Neural cell (in vitro differentiated cells): ENCODE results near the gene VAPA. TPM values are rescaled to one million over a fixed set of nuclear protein-coding genes. Genes with fewer than 3 reads are reported as not detected.

ENCODE experiments used
- H2AFZ ChIP-seq: fragments of 200-600, 300-800 bp; sonication (generic), shearing (Covaris generic); 2 replicates; pipeline ENCODE4 v1.6.0; 2014; ENCODE audit warnings: low read depth, mild to moderate bottlenecking, antibody characterized with exemption, low read length, moderate library complexity
- H3F3A ChIP-seq: fragments of 200-600 bp; shearing (Covaris generic); 2 replicates; pipeline ENCODE4 v1.6.1; 2016; ENCODE audit warnings: mild to moderate bottlenecking, moderate library complexity, mixed read lengths, antibody characterized with exemption, low read length; ENCODE audit not compliant: insufficient read depth, poor library complexity, severe bottlenecking
- H3K27ac ChIP-seq: fragments of 200-600, 300-800 bp; sonication (generic), shearing (Covaris generic); 2 replicates; pipeline ENCODE4 v1.5.1; 2014; ENCODE audit warnings: mild to moderate bottlenecking, low read length, moderate library complexity
- H3K27me3 ChIP-seq: fragments of 300-800, 200-600 bp; sonication (generic), shearing (Covaris generic); 2 replicates; pipeline ENCODE4 v1.6.0; 2014; ENCODE audit warnings: mild to moderate bottlenecking, low read depth, low read length, moderate library complexity; ENCODE audit not compliant: insufficient read depth
- H3K36me3 ChIP-seq: fragments of 300-800, 200-600 bp; sonication (generic), shearing (Covaris generic); 2 replicates; pipeline ENCODE4 v1.5.1; 2014; ENCODE audit warnings: mild to moderate bottlenecking, antibody characterized with exemption, low read length, moderate library complexity; ENCODE audit not compliant: insufficient read depth
- H3K4me2 ChIP-seq: fragments of 300-800, 200-600 bp; sonication (generic), shearing (Covaris generic); 2 replicates; pipeline ENCODE4 v1.6.0; 2014; ENCODE audit warnings: mild to moderate bottlenecking, low read length
- H3K4me3 ChIP-seq: fragments of 300-800, 200-600 bp; sonication (generic), shearing (Covaris generic); 2 replicates; pipeline ENCODE4 v1.5.1; 2014; ENCODE audit warnings: mild to moderate bottlenecking, low read length, moderate library complexity
- H3K79me2 ChIP-seq: fragments of 200-600 bp; shearing (Covaris generic); replicated peaks from 2 replicates; pipeline ENCODE4 v1.6.0; 2014; ENCODE audit warnings: mild to moderate bottlenecking, low read length, moderate library complexity; ENCODE audit not compliant: insufficient read depth
- H3K9ac ChIP-seq: fragments of 300-800, 200-600 bp; sonication (generic), shearing (Covaris generic); 2 replicates; pipeline ENCODE4 v1.6.1; 2016; ENCODE audit warnings: mild to moderate bottlenecking, low read length, mixed read lengths
- H3K9me2 ChIP-seq: fragments of 200-600 bp; shearing (Covaris generic); 2 replicates; pipeline ENCODE4 v1.6.1; 2016; ENCODE audit warnings: mild to moderate bottlenecking, low read length, mixed read lengths; ENCODE audit not compliant: insufficient read depth
- H3K9me3 ChIP-seq: fragments of 200-600, 300-800 bp; sonication (generic), shearing (Covaris generic); 2 replicates; pipeline ENCODE4 v1.6.1; 2016; ENCODE audit warnings: mild to moderate bottlenecking, mixed run types, low read length, moderate library complexity, mixed read lengths
- H4K20me1 ChIP-seq: fragments of 200-600 bp; shearing (Covaris generic); 2 replicates; pipeline ENCODE4 v1.6.1; 2016; ENCODE audit warnings: mild to moderate bottlenecking, mixed run types; ENCODE audit not compliant: insufficient read depth
- EP300 ChIP-seq: fragments of 450-650 bp; conservative IDR thresholded peaks from 2 replicates; pipeline ENCODE4 v1.6.1; 2014; ENCODE audit warnings: antibody characterized with exemption, mild to moderate bottlenecking, moderate library complexity; ENCODE audit not compliant: poor library complexity, severe bottlenecking
- EZH2 ChIP-seq: fragments of 200-600, 300-800 bp; shearing (Covaris generic), sonication (generic); IDR thresholded peaks from 2 replicates; pipeline ENCODE4 v1.6.1; 2014; ENCODE audit warnings: antibody characterized with exemption, low read length, borderline replicate concordance, mild to moderate bottlenecking; ENCODE audit not compliant: insufficient read depth, poor library complexity, severe bottlenecking
- MXI1 ChIP-seq: fragments of 450-650 bp; conservative IDR thresholded peaks from 2 replicates; pipeline ENCODE4 v1.6.1; 2014; ENCODE audit warnings: antibody characterized with exemption, mild to moderate bottlenecking; ENCODE audit not compliant: poor library complexity, severe bottlenecking
- POLR2AphosphoS5 ChIP-seq: IDR thresholded peaks from 2 replicates; pipeline ENCODE4 v1.6.1; 2012
- RAD21 ChIP-seq: fragments of 450-650 bp; conservative IDR thresholded peaks from 2 replicates; pipeline ENCODE4 v1.6.1; 2014; ENCODE audit warnings: antibody characterized with exemption, mild to moderate bottlenecking, moderate library complexity
- SMC3 ChIP-seq: fragments of 450-650 bp; conservative IDR thresholded peaks from 2 replicates; pipeline ENCODE4 v1.6.1; 2014; ENCODE audit warnings: antibody characterized with exemption, mild to moderate bottlenecking, moderate library complexity; ENCODE audit not compliant: poor library complexity
- TAF1 ChIP-seq: IDR thresholded peaks from 2 replicates; pipeline ENCODE4 v1.6.1; 2012; ENCODE audit warnings: low read depth
- polyA plus RNA-seq: library from polyadenylated mRNA; depleted of rRNA; stranded (reverse); fragments of >200 nt; gene quantifications from 2 replicates; pipeline ENCODE4 v1.2.3, GENCODE V29; 2014
- TF ChIP-seq, protein P1 (sequence below): fragments of 450-650 bp; IDR thresholded peaks from 2 replicates; pipeline ENCODE4 v1.5.1; 2014; ENCODE audit warnings: antibody characterized with exemption, mild to moderate bottlenecking, moderate library complexity; ENCODE audit not compliant: poor library complexity, severe bottlenecking
- TF ChIP-seq, protein P2 (sequence below): IDR thresholded peaks from 2 replicates; pipeline ENCODE4 v1.6.1; 2012; ENCODE audit warnings: borderline replicate concordance

The VAPA gene
- polyA plus RNA-seq, 1 donor from 2014 or later = 317 TPM

- H3K9me2 ChIP-seq = no peaks in the 10 kb centered on the region
- no peaks in the 10 kb centered on the region for H3K9me3 ChIP-seq
- H2AFZ ChIP-seq = no peak overlapping the region
- no peaks in the 10 kb centered on the region for H3F3A ChIP-seq
- no peak overlapping the region for H3K4me2 ChIP-seq
- H3K79me2 ChIP-seq = peaks cover 4% of the 10 kb centered on the region
- H3K4me3 ChIP-seq = no peak overlapping the region
- no peak for TF ChIP-seq EP300
- TF ChIP-seq RAD21 = no peak
- no peak for TF ChIP-seq MXI1
- no peak for TF ChIP-seq SMC3
- TF ChIP-seq, protein P1, sequence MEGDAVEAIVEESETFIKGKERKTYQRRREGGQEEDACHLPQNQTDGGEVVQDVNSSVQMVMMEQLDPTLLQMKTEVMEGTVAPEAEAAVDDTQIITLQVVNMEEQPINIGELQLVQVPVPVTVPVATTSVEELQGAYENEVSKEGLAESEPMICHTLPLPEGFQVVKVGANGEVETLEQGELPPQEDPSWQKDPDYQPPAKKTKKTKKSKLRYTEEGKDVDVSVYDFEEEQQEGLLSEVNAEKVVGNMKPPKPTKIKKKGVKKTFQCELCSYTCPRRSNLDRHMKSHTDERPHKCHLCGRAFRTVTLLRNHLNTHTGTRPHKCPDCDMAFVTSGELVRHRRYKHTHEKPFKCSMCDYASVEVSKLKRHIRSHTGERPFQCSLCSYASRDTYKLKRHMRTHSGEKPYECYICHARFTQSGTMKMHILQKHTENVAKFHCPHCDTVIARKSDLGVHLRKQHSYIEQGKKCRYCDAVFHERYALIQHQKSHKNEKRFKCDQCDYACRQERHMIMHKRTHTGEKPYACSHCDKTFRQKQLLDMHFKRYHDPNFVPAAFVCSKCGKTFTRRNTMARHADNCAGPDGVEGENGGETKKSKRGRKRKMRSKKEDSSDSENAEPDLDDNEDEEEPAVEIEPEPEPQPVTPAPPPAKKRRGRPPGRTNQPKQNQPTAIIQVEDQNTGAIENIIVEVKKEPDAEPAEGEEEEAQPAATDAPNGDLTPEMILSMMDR = no peak
- no peak for TF ChIP-seq TAF1
- H4K20me1 ChIP-seq = peaks cover 2% of the 10 kb centered on the region
- no peak overlapping the region for H3K9ac ChIP-seq
- no peaks in the 10 kb centered on the region for H3K27me3 ChIP-seq
- H3K27ac ChIP-seq = no peak overlapping the region
- peaks cover 13% of the 10 kb centered on the region for H3K36me3 ChIP-seq
Measured at GRCh38 chr18:9947248-9947647, 33.4 kb downstream of the VAPA start.

DNA sequence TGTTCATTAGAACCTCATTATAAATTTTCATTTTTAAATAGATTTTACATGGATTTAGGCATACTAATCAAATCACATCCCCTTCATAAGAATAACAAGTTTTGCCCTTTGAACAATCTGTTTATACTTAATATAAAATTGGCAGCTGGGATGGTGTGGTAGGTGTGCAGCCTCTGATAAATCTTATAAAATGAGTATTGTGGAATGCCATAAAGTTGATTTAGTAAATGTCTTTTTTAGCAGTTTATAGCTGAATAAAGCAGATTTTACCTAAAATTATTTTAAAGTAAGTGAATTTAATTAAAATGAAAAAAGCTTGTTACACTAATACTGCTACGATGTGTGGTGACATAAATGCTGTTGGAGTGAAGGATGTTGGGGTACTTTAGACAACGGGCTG lies 35.5 kb downstream of the VAPA start:
- no peak overlapping the region for H3K27ac ChIP-seq
- no peaks in the 10 kb centered on the region for H3F3A ChIP-seq
- TF ChIP-seq MXI1 (no peak), RAD21 (no peak), EZH2 (no peak), EP300 (no peak), SMC3 (no peak), POLR2AphosphoS5 (no peak), TAF1 (no peak)
- TF ChIP-seq, protein P2, sequence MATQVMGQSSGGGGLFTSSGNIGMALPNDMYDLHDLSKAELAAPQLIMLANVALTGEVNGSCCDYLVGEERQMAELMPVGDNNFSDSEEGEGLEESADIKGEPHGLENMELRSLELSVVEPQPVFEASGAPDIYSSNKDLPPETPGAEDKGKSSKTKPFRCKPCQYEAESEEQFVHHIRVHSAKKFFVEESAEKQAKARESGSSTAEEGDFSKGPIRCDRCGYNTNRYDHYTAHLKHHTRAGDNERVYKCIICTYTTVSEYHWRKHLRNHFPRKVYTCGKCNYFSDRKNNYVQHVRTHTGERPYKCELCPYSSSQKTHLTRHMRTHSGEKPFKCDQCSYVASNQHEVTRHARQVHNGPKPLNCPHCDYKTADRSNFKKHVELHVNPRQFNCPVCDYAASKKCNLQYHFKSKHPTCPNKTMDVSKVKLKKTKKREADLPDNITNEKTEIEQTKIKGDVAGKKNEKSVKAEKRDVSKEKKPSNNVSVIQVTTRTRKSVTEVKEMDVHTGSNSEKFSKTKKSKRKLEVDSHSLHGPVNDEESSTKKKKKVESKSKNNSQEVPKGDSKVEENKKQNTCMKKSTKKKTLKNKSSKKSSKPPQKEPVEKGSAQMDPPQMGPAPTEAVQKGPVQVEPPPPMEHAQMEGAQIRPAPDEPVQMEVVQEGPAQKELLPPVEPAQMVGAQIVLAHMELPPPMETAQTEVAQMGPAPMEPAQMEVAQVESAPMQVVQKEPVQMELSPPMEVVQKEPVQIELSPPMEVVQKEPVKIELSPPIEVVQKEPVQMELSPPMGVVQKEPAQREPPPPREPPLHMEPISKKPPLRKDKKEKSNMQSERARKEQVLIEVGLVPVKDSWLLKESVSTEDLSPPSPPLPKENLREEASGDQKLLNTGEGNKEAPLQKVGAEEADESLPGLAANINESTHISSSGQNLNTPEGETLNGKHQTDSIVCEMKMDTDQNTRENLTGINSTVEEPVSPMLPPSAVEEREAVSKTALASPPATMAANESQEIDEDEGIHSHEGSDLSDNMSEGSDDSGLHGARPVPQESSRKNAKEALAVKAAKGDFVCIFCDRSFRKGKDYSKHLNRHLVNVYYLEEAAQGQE = no peak
- TF ChIP-seq, protein P1 = no peak
- no peaks in the 10 kb centered on the region for H3K9me3 ChIP-seq
- peaks cover 9% of the 10 kb centered on the region for H3K79me2 ChIP-seq
- H3K4me2 ChIP-seq = no peak overlapping the region
- H2AFZ ChIP-seq = no peak overlapping the region
- H3K9me2 ChIP-seq = no peaks in the 10 kb centered on the region
- H3K9ac ChIP-seq = no peak overlapping the region
- peaks cover 2% of the 10 kb centered on the region for H4K20me1 ChIP-seq
- H3K4me3 ChIP-seq = no peak overlapping the region
- H3K27me3 ChIP-seq = no peaks in the 10 kb centered on the region
- H3K36me3 ChIP-seq = peaks cover 13% of the 10 kb centered on the region
